ENCODE results near the gene WNT3.

- TF ChIP-seq CTCF (IDR thresholded peaks at IDR 0.05) = no peak
- no peak for TF ChIP-seq POLR2A (IDR thresholded peaks at IDR 0.05)
Measured at GRCh38 chr17:46768540-46768870, 50.0 kb downstream of the WNT3 start.

Measured in heart left ventricle (tissue), 13 donors.